Urinary bladder (tissue), 4 donors: ENCODE results near the gene SSTR3. TPM values are rescaled to one million over a fixed set of nuclear protein-coding genes. Genes with fewer than 3 reads are reported as not detected.
"Not testable (repeated sequence)": the region's sequence is repeated elsewhere in the genome, so short reads cannot be mapped to it uniquely, and the experiment has no call there.

Source experiments
- DNase-seq: peaks from one replicate; pipeline ENCODE4 v3.0.0-alpha.2; 2015; ENCODE audit errors: extremely low spot score
- H3K27ac ChIP-seq: one replicate; pipeline ENCODE4 v1.5.1; 2013; ENCODE audit warnings: low read depth, mild to moderate bottlenecking, moderate library complexity
- H3K36me3 ChIP-seq: one replicate; pipeline ENCODE4 v1.6.1; 2013; ENCODE audit warnings: mild to moderate bottlenecking, moderate library complexity; ENCODE audit not compliant: insufficient read depth
- H3K4me1 ChIP-seq: one replicate; pipeline ENCODE4 v1.6.1; 2013; ENCODE audit warnings: mild to moderate bottlenecking, moderate library complexity; ENCODE audit not compliant: insufficient read depth
- H3K4me3 ChIP-seq: one replicate; pipeline ENCODE4 v1.5.1; 2013; ENCODE audit warnings: low read depth, low read length
- WGBS: extraction: QIAGEN DNeasy Blood & Tissue Kit; methylation state at CpG from one replicate; pipeline ENCODE4 v1.1.7; 2013; 5-methylcytosine and 5-hydroxymethylcytosine counted together
- polyA plus RNA-seq: library from polyadenylated mRNA; stranded (reverse); fragments of 200-250 nt; gene quantifications from one replicate; pipeline ENCODE4 v1.2.3, GENCODE V29; 2013
- total RNA-seq: library from RNA; depleted of rRNA; stranded (reverse); fragments of >200 nt; gene quantifications from one replicate; pipeline ENCODE4 v1.2.3, GENCODE V29; 2014
- donor health status: healthy with polysubstance abuse.
- donor health status: healthy.

The SSTR3 gene
- total RNA-seq (not detected), polyA plus RNA-seq (not detected)

DNA sequence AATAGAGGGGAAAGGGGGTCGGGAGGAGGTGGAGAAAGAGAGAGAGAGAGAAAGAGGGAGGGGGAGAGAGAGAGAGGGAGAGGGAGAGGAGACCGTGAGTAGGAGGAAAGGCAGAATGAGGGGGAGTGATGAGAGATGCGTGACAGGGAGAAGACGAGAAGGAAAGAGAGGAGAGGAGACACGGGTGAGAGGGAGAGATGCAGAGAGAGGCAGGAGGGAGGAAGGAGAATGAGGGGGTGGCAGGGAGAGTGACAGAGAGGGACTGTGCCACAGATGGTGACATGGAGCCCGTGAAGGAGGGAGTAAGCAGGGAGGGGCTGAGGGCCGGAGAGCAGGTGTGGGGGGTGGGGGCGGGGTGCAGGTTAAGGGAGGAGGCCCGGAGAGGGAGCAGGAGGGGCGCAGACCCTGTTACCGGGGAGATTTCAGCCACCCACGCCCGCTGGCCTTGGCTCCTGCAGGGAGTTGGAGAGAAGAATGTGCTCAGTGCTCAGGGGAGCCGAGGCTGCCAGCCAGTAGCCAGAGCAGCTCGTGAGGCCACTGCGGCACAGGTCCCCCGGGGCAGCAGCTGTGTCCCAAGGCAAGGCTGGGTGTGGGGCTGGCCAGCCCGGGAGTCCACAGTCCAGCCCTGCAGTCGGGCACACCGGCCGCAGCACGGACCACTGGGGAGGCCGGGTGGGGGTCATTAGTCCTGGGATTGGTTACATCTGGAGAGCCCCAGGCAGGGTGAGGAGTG, at the start of gene SSTR3:
Gene SSTR3, minus strand, starts transcription at position 304 of the 733 bp plus-strand sequence. CDS start 4,674 bp downstream, outside the sequence.
- H3K27ac ChIP-seq, result no peak within 1 kb of the TSS
- DNase-seq, result no peak
- H3K4me1 ChIP-seq, result no peaks in the 10 kb centered on the region
- H3K4me3 ChIP-seq, result no peak within 1 kb of the TSS
- no peaks in the 10 kb centered on the region for H3K36me3 ChIP-seq
- 34% methylated on average over 23 of the region's 23 CpGs for WGBS

DNA sequence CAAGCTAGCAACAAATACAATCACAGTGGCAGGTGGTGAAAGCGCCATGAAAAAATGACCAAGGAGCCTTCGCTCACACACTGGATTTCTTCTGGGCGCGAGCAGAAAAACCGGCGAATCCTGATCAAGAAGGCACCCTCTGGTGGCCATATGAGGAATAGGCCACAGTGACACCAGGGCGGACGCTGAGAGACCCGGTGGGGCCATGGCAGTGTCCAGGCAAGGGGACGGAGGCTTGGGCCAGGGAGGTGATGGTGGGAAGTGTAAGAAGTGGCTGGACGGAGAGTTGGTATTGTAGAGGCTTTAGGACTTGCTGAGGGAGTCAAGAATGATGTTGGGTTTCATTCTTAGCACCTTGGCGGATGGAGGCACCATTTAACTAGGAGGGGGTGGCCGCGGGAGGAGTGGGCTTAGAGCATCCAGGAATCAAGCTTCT, 48.6 kb upstream of the SSTR3 start:
- no peak for DNase-seq
- Histone ChIP-seq H3K4me3 (no peak overlapping the region), H3K36me3 (no peaks in the 10 kb centered on the region), H3K27ac (no peak overlapping the region), H3K4me1 (no peaks in the 10 kb centered on the region)
- WGBS, result 24% methylated on average over 14 of the region's 14 CpGs

DNA sequence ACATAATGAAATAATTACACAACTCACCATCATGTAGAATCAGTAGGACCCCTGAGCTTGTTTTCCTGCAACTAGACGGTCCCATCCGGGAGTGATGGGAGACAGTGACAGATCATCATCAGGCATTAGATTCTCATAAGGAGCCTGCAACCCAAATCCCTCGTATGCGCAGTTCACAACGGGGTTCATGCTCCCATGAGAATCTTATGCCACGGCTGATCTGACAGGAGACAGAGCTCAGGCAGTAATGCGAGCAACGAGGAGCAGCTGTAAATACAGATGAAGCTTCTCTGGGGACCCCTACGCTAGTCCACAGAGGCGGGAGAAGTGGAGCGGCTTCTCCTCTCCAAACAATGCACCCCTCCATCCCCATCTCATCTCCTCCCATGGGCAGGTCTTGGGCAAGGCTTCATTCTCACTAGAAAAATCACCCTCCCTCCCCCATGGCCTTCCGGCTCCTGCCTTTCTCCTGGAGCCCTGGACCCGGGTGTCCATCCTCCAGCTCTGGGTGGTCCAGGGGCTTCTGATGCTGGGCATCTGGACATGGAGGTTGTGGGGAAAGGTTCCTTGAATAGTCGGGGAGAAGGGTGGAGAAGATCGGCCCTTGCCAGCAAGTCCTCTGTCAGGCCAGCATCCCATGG, 48.0 kb upstream of the SSTR3 start:
- no peak for DNase-seq
- Histone ChIP-seq H3K4me3 (no peak overlapping the region), H3K27ac (no peak overlapping the region), H3K4me1 (no peaks in the 10 kb centered on the region), H3K36me3 (no peaks in the 10 kb centered on the region)
- 45% methylated on average over 15 of the region's 15 CpGs for WGBS

- Histone ChIP-seq H3K4me3 (no peak overlapping the region), H3K36me3 (no peaks in the 10 kb centered on the region), H3K4me1 (no peaks in the 10 kb centered on the region), H3K27ac (no peak overlapping the region)
- WGBS, result 6% methylated on average over 23 of the region's 23 CpGs
- no peak for DNase-seq
These were observed 47.3 kb upstream of the SSTR3 start for GRCh38 chr22:37259540-37260029.

DNA sequence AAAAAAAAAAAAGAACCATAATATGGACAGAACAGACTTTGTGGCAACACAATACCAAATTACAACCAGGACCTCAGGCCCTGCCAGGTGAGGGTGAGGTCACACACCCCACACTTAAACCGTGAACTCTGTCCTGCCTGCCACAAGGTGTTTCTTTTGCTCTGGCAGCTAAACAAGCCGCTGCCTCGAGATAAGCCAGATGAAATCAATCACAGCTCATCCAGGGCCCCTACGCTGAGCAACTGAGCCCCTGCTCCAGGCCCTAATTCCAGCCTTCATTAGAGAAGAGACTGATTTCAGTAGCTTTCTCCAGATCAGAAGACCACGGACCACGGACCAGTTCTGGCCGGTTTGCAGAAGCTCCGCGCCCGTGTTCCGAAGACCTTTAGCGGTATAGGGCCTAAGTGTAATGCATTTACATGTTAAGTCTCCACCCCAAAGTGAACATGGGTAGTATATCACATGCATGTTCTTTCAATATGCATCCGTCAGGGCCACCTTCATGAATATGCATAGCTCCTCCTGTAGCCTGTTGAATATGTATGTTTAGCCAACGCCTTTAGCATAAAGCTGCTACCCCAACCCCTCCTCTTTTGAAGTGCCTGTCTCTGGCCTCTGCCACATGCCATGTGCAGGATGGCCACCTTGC, 46.6 kb upstream of the SSTR3 start:
- WGBS, result 70% methylated on average over 14 of the region's 14 CpGs
- no peak overlapping the region for H3K27ac ChIP-seq
- no peak for DNase-seq
- no peaks in the 10 kb centered on the region for H3K4me1 ChIP-seq
- no peak overlapping the region for H3K4me3 ChIP-seq
- no peaks in the 10 kb centered on the region for H3K36me3 ChIP-seq

DNA sequence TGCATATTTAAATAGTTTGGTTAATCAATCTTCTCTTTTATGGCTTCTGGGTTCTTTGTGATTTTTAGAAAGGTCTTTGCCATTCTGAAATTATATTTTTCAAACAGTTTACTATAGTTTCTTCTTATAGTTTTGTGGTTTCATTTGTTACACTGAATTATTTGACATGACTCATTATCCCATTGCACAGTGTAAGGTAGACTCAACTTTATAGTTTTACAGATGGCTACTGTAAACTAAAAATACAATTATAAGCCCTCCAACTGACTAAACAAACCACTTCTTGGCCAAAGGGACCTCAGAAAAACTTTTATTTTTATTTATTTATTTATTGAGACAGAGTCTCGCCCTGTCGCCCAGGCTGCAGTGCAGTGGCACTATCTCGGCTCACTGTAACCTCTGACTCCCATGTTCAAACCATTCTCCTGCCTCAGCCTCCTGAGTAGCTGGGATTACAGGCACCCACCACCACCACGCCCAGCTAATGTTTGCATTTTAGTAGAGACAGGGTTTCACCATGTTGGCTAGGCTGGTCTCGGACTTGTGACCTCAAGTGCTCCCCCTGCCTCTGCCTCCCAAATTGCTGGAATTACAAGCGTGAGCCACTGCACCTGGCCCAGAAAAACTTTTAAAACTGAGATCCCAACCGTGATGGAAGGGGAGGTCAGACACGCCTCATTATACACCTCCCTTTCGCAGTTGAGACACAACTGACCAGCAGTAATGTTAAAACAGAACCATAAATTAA, 45.9 kb upstream of the SSTR3 start:
- H3K36me3 ChIP-seq, result no peaks in the 10 kb centered on the region
- DNase-seq, result no peak
- WGBS, result 78% methylated on average over 9 of the region's 9 CpGs
- H3K27ac ChIP-seq, result no peak overlapping the region
- H3K4me3 ChIP-seq, result no peak overlapping the region
- H3K4me1 ChIP-seq, result no peaks in the 10 kb centered on the region

GRCh38 chr22:37256075-37256726, 43.9 kb upstream of the SSTR3 start:
- Histone ChIP-seq H3K4me1 (no peaks in the 10 kb centered on the region), H3K4me3 (no peak overlapping the region), H3K27ac (no peak overlapping the region), H3K36me3 (no peaks in the 10 kb centered on the region)
- DNase-seq, result no peak
- 67% methylated on average over 10 of the region's 10 CpGs for WGBS

DNA sequence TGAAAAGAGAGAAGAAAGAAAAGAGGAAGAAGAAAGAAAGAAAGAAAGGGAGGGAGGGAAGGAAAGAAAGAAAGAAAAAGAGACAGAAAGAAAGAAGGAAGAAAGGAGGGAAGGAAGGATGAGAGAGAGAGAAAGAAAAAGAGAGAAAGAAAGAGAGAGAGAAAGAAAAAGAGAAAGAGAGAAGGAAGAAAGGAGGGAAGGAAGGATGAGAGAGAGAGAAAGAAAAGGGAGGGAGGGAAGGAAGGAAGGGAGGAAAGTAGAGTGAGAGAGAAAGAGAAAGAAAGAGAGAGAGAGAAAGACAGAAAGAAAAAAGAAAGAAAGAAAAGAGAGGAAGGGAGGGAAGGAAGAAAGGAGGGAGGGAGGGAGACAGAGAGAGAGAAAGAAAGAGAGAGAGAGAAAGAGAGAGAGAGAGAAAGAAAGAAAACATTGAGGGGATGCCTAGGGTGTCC, 43.3 kb upstream of the SSTR3 start:
- Histone ChIP-seq H3K36me3 (no peaks in the 10 kb centered on the region), H3K4me1 (no peaks in the 10 kb centered on the region), H3K27ac (no peak overlapping the region), H3K4me3 (no peak overlapping the region)
- DNase-seq, result no peak

DNA sequence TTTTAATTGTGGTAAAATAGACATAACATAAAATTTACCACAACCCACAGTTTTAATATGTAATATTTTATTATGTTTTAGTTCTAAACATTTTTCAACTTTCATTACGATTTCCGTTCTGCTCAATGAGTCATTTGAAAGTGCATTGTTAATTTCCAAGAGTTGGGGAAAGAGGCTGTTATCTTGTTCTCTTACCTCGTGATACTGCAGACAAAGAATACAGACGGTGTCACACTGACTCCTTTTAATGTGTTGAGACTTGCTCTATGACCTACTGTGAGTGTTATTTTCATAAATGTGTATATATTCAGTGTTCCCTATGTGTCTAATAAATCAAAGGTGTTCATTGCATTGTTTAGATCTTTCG, 42.6 kb upstream of the SSTR3 start:
- WGBS, result 47% methylated on average over 5 of the region's 5 CpGs
- Histone ChIP-seq H3K27ac (no peak overlapping the region), H3K4me3 (no peak overlapping the region), H3K36me3 (no peaks in the 10 kb centered on the region), H3K4me1 (no peaks in the 10 kb centered on the region)
- no peak for DNase-seq

DNA sequence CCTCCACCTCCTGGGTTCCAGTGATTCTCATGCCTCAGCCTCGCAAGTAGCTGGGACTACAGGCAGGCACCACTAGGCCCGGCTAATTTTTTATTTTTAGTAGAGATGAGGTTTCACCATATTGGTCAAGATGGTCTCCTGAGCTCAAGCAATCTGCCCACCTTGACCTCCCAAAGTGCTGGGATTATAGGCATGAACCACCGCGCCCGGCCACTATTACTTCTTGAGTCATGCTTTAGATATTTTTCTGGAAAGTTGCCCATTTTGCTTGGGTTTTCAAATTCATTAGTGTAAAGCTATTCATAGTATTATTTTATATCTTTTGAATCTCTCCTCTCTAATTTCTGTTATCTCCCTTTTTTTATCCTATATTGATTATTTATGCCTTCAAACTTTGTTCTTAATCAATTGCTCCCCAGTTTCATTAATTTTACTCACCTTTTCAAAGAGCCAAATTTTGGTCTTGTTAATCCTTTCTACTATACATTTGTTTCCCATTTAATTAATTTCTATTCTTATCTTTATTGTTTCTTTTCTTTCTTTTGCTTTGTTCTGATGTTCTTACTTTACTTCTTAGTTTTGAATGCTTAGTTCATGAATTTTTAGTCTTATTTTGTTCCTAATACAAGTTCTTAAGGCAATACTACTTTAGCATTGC, 42.1 kb upstream of the SSTR3 start:
- no peak for DNase-seq
- WGBS, result 61% methylated on average over 5 of the region's 5 CpGs

DNA sequence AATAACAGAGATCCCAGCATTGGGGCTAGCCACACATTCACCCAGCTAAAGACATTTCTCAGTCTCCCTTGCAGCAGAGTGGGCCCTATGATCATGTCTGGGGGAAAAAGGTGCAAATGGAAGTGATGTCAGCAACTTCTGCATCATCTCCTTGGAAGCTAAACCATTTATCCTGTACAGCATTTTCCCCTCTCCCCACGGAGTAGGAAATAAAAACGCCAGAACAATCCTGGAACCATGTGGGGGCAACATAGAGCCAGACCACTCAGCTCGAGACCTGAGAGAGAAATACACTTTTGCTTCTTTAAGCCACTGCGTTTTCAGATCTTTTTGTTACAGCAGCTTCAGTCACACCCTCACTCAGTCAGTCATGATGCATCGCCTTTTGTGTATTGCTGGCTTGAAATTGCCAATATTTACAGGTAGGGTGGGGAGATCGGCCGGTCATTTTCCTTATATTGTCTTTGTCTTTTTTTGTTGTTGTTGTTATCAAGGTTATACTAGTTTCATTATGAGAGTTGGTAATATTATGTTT, 40.9 kb upstream of the SSTR3 start:
- WGBS, result 53% methylated on average over 7 of the region's 7 CpGs

More for the DNA sequence above, 42.1 kb upstream of the SSTR3 start:
- Histone ChIP-seq H3K4me1 (no peaks in the 10 kb centered on the region), H3K36me3 (no peaks in the 10 kb centered on the region), H3K4me3 (no peak overlapping the region), H3K27ac (no peak overlapping the region)

DNA sequence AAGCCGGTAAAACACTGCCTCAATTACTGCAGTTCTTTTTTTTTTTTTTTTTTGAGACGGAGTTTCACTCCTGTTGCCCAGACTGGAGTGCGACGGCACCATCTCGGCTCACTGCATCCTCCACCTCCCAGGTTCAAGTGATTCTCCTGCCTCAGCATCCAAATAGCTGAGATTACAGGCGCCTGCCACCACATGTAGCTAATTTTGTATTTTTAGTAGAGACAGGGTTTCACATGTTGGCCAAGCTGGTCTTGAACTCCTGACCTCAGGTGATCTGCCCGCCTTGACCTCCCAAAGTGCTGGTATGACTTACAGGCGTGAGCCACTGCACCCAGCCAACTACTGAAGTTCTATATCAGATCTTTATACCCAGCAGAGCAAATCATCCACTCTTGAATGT, 39.6 kb upstream of the SSTR3 start:
- H3K4me1 ChIP-seq, H3K4me3 ChIP-seq, H3K36me3 ChIP-seq, H3K27ac ChIP-seq, DNase-seq: not testable (repeated sequence)
- 78% methylated on average over 8 of the region's 8 CpGs for WGBS

More for the DNA sequence above, 40.9 kb upstream of the SSTR3 start:
- no peak overlapping the region for H3K27ac ChIP-seq
- H3K36me3 ChIP-seq, result no peaks in the 10 kb centered on the region
- no peak overlapping the region for H3K4me3 ChIP-seq
- DNase-seq, result no peak
- H3K4me1 ChIP-seq, result no peaks in the 10 kb centered on the region
